22Rv1 (cell line): ENCODE measurements around the gene PBX3.
A peak's percentile ranks its signal among the peaks of the same experiment; 100 is the strongest.

ENCODE experiments used
- H3K27ac ChIP-seq: fragments of 450-650 bp; 2 replicates; pipeline ENCODE4 v1.5.1; 2017
- ZFX ChIP-seq: fragments of 450-650 bp; IDR thresholded peaks from 2 replicates; pipeline ENCODE4 v1.6.1; 2017; ENCODE audit warnings: antibody characterized with exemption, borderline replicate concordance
- TF ChIP-seq, protein P1 (sequence below): fragments of 450-650 bp; IDR thresholded peaks from 2 replicates; pipeline ENCODE4 v1.5.1; 2017; ENCODE audit warnings: mild to moderate bottlenecking

PBX3 gene

DNA sequence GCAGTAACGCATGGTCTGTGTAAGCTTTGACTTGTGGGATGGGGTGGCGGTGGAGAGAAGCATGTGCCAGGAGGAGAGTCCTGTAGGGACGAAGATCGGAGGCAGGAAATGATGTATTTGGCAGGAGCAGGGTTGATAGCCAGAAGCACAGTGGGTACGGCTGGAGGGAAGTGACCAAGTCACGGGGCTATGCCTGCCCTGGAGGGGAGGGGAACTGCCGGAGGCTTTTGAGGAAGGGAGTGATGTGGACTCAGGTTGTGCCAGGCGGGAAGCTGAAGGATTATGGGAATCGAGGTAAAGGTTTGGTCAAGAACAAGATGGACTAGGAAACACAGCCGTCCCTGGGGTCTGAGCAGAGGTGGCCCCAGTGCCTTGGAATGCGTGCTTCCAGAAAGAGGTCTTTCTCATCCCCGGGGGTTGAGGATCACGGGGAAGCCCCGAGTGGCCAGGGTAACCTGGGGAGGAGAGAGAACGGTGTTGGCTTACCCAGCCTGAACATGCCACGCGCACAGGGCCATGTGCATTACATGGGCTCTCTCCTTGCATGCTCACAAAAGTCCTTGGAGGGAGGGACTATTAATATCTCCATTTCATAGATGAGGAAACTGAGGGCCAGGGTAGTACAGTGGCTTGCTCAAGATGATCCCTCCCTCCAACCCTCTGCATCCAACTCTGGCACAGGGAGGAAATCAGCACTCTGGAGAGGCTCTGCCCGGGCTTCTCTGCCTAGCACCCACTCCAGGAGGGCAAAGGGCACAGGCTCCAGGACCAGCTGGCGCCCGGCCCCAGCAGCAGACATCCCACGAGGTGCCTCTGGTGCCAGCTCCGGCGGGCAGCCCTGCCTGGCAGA, 253.8 kb downstream of the PBX3 start:
- TF ChIP-seq, protein P1, sequence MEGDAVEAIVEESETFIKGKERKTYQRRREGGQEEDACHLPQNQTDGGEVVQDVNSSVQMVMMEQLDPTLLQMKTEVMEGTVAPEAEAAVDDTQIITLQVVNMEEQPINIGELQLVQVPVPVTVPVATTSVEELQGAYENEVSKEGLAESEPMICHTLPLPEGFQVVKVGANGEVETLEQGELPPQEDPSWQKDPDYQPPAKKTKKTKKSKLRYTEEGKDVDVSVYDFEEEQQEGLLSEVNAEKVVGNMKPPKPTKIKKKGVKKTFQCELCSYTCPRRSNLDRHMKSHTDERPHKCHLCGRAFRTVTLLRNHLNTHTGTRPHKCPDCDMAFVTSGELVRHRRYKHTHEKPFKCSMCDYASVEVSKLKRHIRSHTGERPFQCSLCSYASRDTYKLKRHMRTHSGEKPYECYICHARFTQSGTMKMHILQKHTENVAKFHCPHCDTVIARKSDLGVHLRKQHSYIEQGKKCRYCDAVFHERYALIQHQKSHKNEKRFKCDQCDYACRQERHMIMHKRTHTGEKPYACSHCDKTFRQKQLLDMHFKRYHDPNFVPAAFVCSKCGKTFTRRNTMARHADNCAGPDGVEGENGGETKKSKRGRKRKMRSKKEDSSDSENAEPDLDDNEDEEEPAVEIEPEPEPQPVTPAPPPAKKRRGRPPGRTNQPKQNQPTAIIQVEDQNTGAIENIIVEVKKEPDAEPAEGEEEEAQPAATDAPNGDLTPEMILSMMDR = no peak
- no peak for TF ChIP-seq ZFX
- H3K27ac ChIP-seq = no peak overlapping the region

DNA sequence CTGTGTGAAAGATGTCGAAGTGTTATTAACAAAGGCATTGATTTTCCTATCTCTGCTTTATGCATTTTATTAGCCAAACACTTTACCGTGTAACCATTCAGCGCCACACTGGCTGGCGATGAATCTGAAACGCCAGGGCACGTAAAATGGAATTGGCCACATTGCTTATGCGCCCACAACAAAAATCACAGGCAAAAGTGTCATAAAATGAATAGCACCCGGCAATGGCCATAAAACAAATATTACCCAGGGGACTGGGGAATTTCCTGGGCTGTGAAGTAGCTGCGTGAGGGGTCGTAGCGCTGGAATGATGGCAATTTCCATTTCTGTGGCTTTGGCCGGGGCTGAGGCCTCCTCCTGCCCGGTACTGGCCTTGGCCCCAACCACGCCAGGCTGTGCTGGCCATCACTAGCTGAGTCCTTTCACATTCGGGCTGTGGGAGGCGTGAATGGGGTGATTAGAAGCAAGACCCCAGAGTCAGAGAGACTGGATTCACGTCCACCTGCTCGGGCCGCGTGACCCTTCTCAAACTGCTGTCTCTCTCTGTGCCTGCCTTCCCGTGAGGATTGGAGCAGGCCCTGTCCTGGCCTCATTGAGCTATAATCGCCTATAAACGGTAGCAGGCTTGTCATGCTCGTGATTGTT, 254.5 kb downstream of the PBX3 start:
- no peak for TF ChIP-seq ZFX
- TF ChIP-seq, protein P1 = no peak
- no peak overlapping the region for H3K27ac ChIP-seq

DNA sequence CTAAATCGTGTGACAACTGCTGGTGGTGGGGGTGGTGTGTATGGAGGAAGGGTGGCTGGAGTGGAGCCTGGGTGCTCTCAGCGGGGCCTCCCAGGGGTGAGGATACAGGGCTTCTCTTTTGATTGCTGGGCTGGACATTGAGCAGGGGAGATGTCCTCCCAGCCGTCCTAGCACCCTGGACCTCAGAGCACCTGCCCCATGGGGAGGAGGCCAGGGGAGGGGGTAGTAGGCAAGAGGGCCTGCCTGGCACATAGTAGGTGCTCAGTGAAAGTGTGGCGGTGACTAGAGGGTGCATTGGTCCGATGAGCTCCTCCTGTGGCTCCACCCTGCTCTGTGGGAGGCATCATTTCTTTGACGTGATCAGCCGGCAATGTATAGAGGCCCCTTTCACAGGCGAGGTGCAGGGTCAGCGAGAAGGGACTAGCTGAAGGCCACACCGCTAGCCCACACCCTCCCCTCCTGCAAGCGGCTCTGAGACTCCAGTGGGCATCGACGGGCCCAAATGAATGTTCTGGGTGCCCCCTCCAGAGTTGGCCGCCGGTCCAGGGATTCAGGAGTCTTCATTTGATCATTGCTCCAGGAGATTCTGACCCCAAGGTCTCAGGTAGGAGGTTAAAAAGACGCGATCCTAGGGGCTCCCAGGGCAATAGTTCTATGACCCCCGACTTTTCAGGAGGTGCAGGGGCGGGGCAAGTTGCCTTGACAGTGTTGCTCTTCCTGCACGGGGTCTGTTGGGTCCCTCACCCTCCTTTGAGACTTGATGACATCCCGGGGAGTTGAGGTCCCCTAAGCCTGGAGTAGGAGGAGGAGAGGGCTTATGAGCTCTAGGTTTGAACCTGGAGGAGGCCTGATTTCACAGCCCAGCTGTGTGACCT, 255.5 kb downstream of the PBX3 start:
- TF ChIP-seq ZFX = no peak
- TF ChIP-seq, protein P1 = no peak
- H3K27ac ChIP-seq = no peak overlapping the region

DNA sequence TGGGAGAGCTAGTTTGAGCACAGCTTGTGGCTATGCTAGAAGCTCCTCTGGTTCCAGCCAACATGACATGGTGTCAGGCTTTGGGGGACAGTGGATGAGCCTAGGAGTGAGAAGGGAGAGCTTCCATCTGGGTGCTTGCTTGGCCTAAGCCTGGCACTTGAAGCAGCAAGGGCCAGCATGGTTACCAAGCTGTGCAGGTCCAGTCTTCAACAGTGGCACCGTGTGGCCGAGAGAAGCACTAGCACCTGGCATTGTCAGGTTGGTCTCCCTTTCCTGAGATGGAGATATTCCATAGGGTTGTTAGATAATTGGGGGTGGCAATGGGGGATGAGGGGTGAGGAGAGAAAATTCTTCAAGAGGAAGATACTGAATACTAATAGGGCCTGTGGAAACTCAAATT, 261.9 kb downstream of the PBX3 start:
- TF ChIP-seq ZFX = no peak
- TF ChIP-seq, protein P1 = peak; percentile 38
- H3K27ac ChIP-seq = no peak overlapping the region

DNA sequence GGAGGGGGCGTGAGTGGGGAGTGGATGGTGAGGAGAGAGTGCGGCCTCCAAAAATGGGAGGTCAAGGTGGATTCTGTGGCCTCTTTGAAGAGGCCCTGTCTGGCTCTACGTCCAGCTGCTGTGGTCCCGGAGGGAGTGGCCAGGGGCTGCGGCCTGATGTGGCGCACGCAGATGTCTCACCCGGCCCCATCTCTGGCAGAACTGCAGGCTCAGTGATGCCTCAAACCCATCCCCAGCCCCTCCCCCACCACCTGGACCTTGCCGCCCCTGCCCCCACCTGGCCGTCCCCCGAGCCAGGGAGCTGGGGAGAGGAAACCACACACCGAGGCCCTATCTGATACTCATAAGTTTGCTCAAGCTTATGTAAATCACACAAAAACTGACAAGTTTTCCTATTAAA, 267.6 kb downstream of the PBX3 start:
- H3K27ac ChIP-seq = no peak overlapping the region
- TF ChIP-seq, protein P1 = no peak
- no peak for TF ChIP-seq ZFX

DNA sequence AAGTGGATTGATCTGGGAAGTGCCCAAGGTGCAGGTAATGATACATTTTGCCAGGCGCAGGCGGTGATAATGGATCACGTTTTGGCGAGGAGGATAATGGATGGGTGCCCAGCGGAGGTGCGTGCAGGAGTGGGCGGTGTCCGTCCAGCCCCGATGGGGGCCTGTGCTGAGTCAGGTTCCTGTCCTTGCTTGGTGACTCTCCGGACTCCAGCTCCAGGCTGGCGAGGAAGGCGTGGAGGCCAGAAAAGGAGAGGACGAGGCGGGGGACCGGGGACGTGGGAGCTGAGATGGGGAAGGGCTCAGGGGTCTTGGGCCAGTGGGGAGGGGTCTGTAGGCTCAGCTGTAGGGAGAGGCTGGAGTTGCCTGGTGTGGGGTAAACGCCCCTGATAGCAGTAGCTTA, 268.3 kb downstream of the PBX3 start:
- H3K27ac ChIP-seq = no peak overlapping the region
- TF ChIP-seq, protein P1 = no peak
- no peak for TF ChIP-seq ZFX
